T-cell (primary cell): Measurements from ENCODE around the gene AATK. TPM values are rescaled to one million over a fixed set of nuclear protein-coding genes. Genes with fewer than 3 reads are reported as not detected.

Source experiments
- ATAC-seq, 4 experiments: fragments of 200-7000 bp in 3 of 4; fragments of 150-1000 bp in 1 of 4; cut with Tn5 transposase; replicated peaks in 1 of 4; 1 replicate in 3 of 4; 2 replicates in 1 of 4; pipeline ENCODE4 v1.10.0; 2021; ENCODE audit warnings: moderate library complexity in 3 of 4, mild to moderate bottlenecking in 2 of 4, moderate number of reproducible peaks in 1 of 4
- CTCF ChIA-PET, 2 donors: fragments of 300-600 bp; sonication (Branson Sonifier 250); formaldehyde crosslinking; loops; one replicate each; lab custom pipeline; 2022; ENCODE audit warnings: antibody characterized with exemption in 2 of 2; lab: Charles Lee
- POLR2A ChIA-PET, 2 donors: fragments of 300-600 bp; sonication (Branson Sonifier 250); formaldehyde crosslinking; loops; one replicate each; lab custom pipeline; 2022; ENCODE audit warnings: antibody characterized with exemption in 2 of 2; lab: Charles Lee
- DNase-seq, 35 experiments: peaks; one replicate each; pipeline versions ENCODE4 v3.0.0 to v3.0.0-alpha.2; 2013 to 2023
- H3K27ac ChIP-seq: one replicate; pipeline ENCODE4 v1.5.1; 2013; ENCODE audit warnings: low read length
- H3K27me3 ChIP-seq, 2 experiments: replicated peaks in 1 of 2; 1 replicate in 1 of 2; 2 replicates in 1 of 2; pipeline versions ENCODE4 v1.6.1 to v1.7.0; 2013; ENCODE audit warnings: low read length in 1 of 2, mixed read lengths in 1 of 2; ENCODE audit not compliant: control insufficient read depth in 2 of 2, insufficient read depth in 2 of 2; ENCODE audit errors: extremely low read depth in 1 of 2
- H3K36me3 ChIP-seq, 2 donors: 1 replicate in 1 of 2; 2 replicates in 1 of 2; pipeline versions ENCODE4 v1.6.1 to v1.7.0; 2013; ENCODE audit warnings: low read length in 1 of 2; ENCODE audit not compliant: control insufficient read depth in 2 of 2, insufficient read depth in 1 of 2; ENCODE audit errors: extremely low read depth in 1 of 2
- H3K4me1 ChIP-seq, 2 experiments: 1 replicate in 1 of 2; 2 replicates in 1 of 2; pipeline versions ENCODE4 v1.6.1 to v1.7.0; 2013; ENCODE audit warnings: low read length in 2 of 2, mixed read lengths in 1 of 2; ENCODE audit not compliant: insufficient read depth in 2 of 2, control insufficient read depth in 1 of 2; ENCODE audit errors: extremely low read depth in 1 of 2
- H3K4me3 ChIP-seq, 2 donors: 1 replicate in 1 of 2; 2 replicates in 1 of 2; pipeline versions ENCODE4 v1.5.1 to v1.7.0; 2013; ENCODE audit warnings: mild to moderate bottlenecking in 2 of 2, low read length in 1 of 2, moderate library complexity in 1 of 2; ENCODE audit not compliant: control insufficient read depth in 1 of 2; ENCODE audit errors: extremely low read depth in 1 of 2
- H3K9me3 ChIP-seq: 2 replicates; pipeline ENCODE4 v1.7.0; 2013
- H3K27ac Mint-ChIP-seq, 2 donors: one replicate each; pipeline ENCODE4 v1.8.0; 2020 to 2021; ENCODE audit warnings: mild to moderate bottlenecking in 2 of 2, mixed read lengths in 2 of 2
- H3K27me3 Mint-ChIP-seq, 2 donors: one replicate each; pipeline ENCODE4 v1.8.0; 2021 to 2022; ENCODE audit warnings: mixed read lengths in 2 of 2
- H3K36me3 Mint-ChIP-seq: one replicate; pipeline ENCODE4 v1.8.0; 2021; ENCODE audit warnings: mixed read lengths
- H3K4me1 Mint-ChIP-seq, 3 donors: one replicate each; pipeline ENCODE4 v1.8.0; 2020 to 2022; ENCODE audit warnings: mixed read lengths in 3 of 3, mild to moderate bottlenecking in 1 of 3
- H3K4me3 Mint-ChIP-seq, 3 donors: one replicate each; pipeline ENCODE4 v1.8.0; 2020 to 2022; ENCODE audit warnings: mild to moderate bottlenecking in 3 of 3, mixed read lengths in 3 of 3, moderate library complexity in 3 of 3
- H3K9me3 Mint-ChIP-seq, 3 donors: one replicate each; pipeline ENCODE4 v1.8.0; 2020 to 2022; ENCODE audit warnings: mixed read lengths in 3 of 3
- WGBS: methylation state at CpG from one replicate; pipeline ENCODE4 v1.1.5; 2013; ENCODE audit warnings: missing lambda C conversion rate; ENCODE audit not compliant: insufficient coverage; 5-methylcytosine and 5-hydroxymethylcytosine counted together
- total RNA-seq, 35 experiments: library from RNA in 6 of 35; stranded (reverse) in 6 of 35; fragments of 120-200 nt in 1 of 35; gene quantifications; one replicate each; pipeline versions ENCODE4 v1.2.1 to v1.2.4 and lab custom pipeline; 2013 to 2026

The AATK gene
- total RNA-seq, 5 donors from 2014 or later (not counting 1 experiment from before 2014, with no cell fraction given): 0.63 to 11.1 (median 0.72) TPM

- no peak overlapping the region for H3K4me3 ChIP-seq
- no peak for ATAC-seq
- Mint-ChIP-seq H3K36me3 (no peaks in the 10 kb centered on the region), H3K27ac (no peak overlapping the region), H3K27me3 (peaks cover 0 to 4% of the 10 kb centered on the region in 2 donors), H3K4me3 (no peak overlapping the region), H3K4me1 (no peaks in the 10 kb centered on the region), H3K9me3 (no peaks in the 10 kb centered on the region)
- no peaks in the 10 kb centered on the region for H3K4me1 ChIP-seq
- ChIA-PET CTCF (no interaction called here), POLR2A (no interaction called here)
- peaks cover 0 to 36% of the 10 kb centered on the region in 2 experiments for H3K27me3 ChIP-seq
- WGBS: 80% methylated on average over 3 of the region's 12 CpGs
- no peaks in the 10 kb centered on the region for H3K9me3 ChIP-seq
- no peaks in the 10 kb centered on the region for H3K36me3 ChIP-seq
- no peak for DNase-seq
- H3K27ac ChIP-seq: no peak overlapping the region
These were observed 13.8 kb upstream of the AATK start for GRCh38 chr17:81179861-81180260.

- ChIA-PET POLR2A (no interaction called here), CTCF (no interaction called here)
- DNase-seq (no peak), ATAC-seq (no peak)
- Histone ChIP-seq H3K27ac (no peak overlapping the region), H3K4me3 (no peak overlapping the region), H3K27me3 (peaks cover 0 to 36% of the 10 kb centered on the region in 2 experiments), H3K9me3 (no peaks in the 10 kb centered on the region), H3K36me3 (no peaks in the 10 kb centered on the region), H3K4me1 (no peaks in the 10 kb centered on the region)
- H3K9me3 Mint-ChIP-seq: no peaks in the 10 kb centered on the region
- peaks cover 0 to 4% of the 10 kb centered on the region in 2 donors for H3K27me3 Mint-ChIP-seq
- H3K4me1 Mint-ChIP-seq: no peaks in the 10 kb centered on the region
- no peaks in the 10 kb centered on the region for H3K36me3 Mint-ChIP-seq
- H3K27ac Mint-ChIP-seq: no peak overlapping the region
- no peak overlapping the region for H3K4me3 Mint-ChIP-seq
- WGBS: 73% methylated on average over 5 of the region's 9 CpGs
These were observed 13.2 kb upstream of the AATK start for GRCh38 chr17:81179220-81179619.

- peaks cover 0 to 1% of the 10 kb centered on the region in 2 donors for H3K27me3 Mint-ChIP-seq
- no peak overlapping the region for H3K27ac Mint-ChIP-seq
- no peaks in the 10 kb centered on the region for H3K9me3 Mint-ChIP-seq
- Histone ChIP-seq H3K36me3 (no peaks in the 10 kb centered on the region), H3K4me1 (no peaks in the 10 kb centered on the region), H3K27me3 (peaks cover 0 to 28% of the 10 kb centered on the region in 2 experiments), H3K4me3 (no peak overlapping the region), H3K27ac (no peak overlapping the region), H3K9me3 (no peaks in the 10 kb centered on the region)
- POLR2A ChIA-PET: no interaction called here
- DNase-seq (no peak), ATAC-seq (no peak)
- no peaks in the 10 kb centered on the region for H3K36me3 Mint-ChIP-seq
- 92% methylated on average over 15 of the region's 25 CpGs for WGBS
- H3K4me3 Mint-ChIP-seq: no peak overlapping the region
- CTCF ChIA-PET: no interaction called here
- H3K4me1 Mint-ChIP-seq: no peaks in the 10 kb centered on the region
These were observed 12.4 kb upstream of the AATK start for GRCh38 chr17:81178136-81179091.

DNA sequence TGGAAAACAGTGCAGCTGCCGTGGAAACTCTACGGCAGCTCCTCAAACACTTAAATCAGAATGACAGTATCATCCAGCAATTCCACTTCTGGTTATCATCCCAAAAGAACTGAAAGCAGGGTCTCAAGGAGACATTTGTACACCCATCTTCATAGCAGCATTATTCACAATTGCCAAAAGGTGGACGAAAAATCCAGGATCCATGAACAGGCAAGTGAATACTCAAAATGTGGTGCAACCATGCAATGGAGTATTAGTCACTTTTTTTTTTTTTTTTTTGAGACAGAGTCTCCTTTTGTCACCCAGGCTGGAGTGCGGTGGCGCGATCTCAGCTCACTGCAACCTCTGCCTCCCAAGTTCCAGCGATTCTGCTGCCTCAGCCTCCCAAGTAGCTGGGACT lies 10.6 kb upstream of the AATK start:
- H3K4me3 Mint-ChIP-seq: no peak overlapping the region
- ChIA-PET POLR2A (no interaction called here), CTCF (no interaction called here)
- H3K27me3 Mint-ChIP-seq: peaks cover 0 to 1% of the 10 kb centered on the region in 2 donors
- H3K27ac Mint-ChIP-seq: no peak overlapping the region
- H3K4me3 ChIP-seq: no peak overlapping the region
- no peaks in the 10 kb centered on the region for H3K36me3 Mint-ChIP-seq
- no peak overlapping the region for H3K27ac ChIP-seq
- 100% methylated on average over 3 of the region's 7 CpGs for WGBS
- no peaks in the 10 kb centered on the region for H3K9me3 Mint-ChIP-seq
- H3K9me3 ChIP-seq: no peaks in the 10 kb centered on the region
- no peak for DNase-seq
- H3K36me3 ChIP-seq: no peaks in the 10 kb centered on the region
- no peaks in the 10 kb centered on the region for H3K4me1 ChIP-seq
- H3K4me1 Mint-ChIP-seq: no peaks in the 10 kb centered on the region
- peaks cover 0 to 11% of the 10 kb centered on the region in 2 experiments for H3K27me3 ChIP-seq
- no peak for ATAC-seq

- ChIA-PET POLR2A (no interaction called here), CTCF (no interaction called here)
- peaks cover 0 to 11% of the 10 kb centered on the region in 2 experiments for H3K27me3 ChIP-seq
- 67% methylated on average over 1 of the region's 1 CpG for WGBS
- H3K4me3 ChIP-seq: no peak overlapping the region
- Mint-ChIP-seq H3K27me3 (peaks cover 0 to 1% of the 10 kb centered on the region in 2 donors), H3K4me3 (no peak overlapping the region), H3K9me3 (no peaks in the 10 kb centered on the region), H3K27ac (no peak overlapping the region), H3K4me1 (no peaks in the 10 kb centered on the region), H3K36me3 (no peaks in the 10 kb centered on the region)
- H3K9me3 ChIP-seq: no peaks in the 10 kb centered on the region
- no peak for ATAC-seq
- no peak overlapping the region for H3K27ac ChIP-seq
- no peaks in the 10 kb centered on the region for H3K36me3 ChIP-seq
- DNase-seq: no peak
- H3K4me1 ChIP-seq: no peaks in the 10 kb centered on the region
These were observed 7.7 kb upstream of the AATK start for GRCh38 chr17:81173762-81174155.

DNA sequence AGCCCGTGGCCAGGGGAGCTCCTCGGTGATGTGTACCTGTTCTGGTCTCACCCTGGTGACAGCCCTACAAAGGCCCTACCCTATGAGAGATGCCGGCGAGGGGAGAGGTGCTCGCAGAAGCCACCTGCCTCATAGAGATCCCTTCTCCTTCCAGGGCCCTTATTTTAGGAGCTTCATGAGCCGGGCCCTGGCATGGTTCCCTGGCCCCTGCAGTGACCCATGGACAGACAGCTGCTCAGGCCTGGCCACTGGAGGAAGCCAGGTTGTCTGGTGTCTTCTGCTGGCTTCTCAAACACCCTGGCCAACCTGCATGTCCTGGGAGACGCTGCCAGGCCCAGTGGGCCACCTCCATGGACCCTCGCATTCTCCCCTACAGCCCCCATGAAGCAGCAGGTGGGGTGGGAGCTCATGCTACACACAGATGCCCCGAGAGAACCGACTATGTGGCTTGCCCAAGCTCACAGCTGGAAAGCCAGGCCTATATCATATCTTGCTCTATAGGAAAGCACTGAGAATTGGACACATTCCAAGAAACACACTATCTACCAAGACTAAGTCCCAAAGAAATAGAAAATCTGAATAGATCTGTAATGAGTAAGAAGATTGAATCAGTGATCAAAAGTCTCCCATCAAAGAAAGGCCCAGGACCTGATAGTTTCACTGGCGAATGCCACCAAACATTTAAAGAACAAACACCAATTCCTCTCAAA lies 7.2 kb upstream of the AATK start:
- H3K27ac Mint-ChIP-seq: no peak overlapping the region

More for the DNA sequence above, 7.2 kb upstream of the AATK start:
- Histone ChIP-seq H3K9me3 (no peaks in the 10 kb centered on the region), H3K4me1 (no peaks in the 10 kb centered on the region), H3K4me3 (no peak overlapping the region), H3K27me3 (peaks cover 0 to 15% of the 10 kb centered on the region in 2 experiments), H3K36me3 (no peaks in the 10 kb centered on the region), H3K27ac (no peak overlapping the region)
- CTCF ChIA-PET: no interaction called here
- Mint-ChIP-seq H3K9me3 (no peaks in the 10 kb centered on the region), H3K4me1 (no peaks in the 10 kb centered on the region), H3K4me3 (no peak overlapping the region), H3K27me3 (peaks cover 0 to 1% of the 10 kb centered on the region in 2 donors), H3K36me3 (no peaks in the 10 kb centered on the region)
- ATAC-seq: no peak
- 81% methylated on average over 7 of the region's 11 CpGs for WGBS
- POLR2A ChIA-PET: no interaction called here
- no peak for DNase-seq
